ENCODE data around the gene WDR12.
A peak's percentile ranks its signal among the peaks of the same experiment; 100 is the strongest.
"Not testable (repeated sequence)": the region's sequence is repeated elsewhere in the genome, so short reads cannot be mapped to it uniquely, and the experiment has no call there.

WDR12 gene

DNA sequence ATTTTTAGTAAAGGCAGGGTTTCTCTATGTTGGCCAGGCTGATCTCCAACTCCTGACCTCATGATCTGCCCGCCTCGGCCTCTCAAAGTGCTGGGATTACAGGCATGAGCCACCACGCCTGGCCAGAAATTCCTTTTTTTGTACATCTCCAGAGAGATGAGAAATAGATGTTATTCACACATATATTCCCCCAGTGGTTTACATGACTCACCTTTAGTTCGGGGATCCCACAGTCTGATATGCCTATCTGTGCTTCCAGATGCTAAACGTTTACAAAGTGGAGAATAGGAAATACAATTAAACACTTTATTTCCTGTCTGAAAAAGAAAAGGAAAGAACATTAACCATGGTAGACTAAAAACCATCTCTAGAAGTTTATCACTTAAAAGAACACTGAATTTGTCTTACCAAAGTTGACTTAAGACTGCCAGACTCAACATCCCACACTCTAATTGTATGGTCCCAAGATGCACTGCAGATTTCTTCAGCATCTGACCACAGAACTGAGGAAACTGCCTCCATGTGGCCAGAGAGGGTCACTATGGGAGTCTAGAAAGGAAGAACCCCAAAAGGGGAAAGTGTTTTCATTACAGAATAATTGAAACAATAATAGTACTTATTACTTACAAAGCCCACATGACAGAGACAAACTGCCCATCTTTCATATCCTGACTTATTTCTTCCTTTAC lies 27.3 kb downstream of the WDR12 start:
- DNase-seq (ENCODE audit: low spot score): no peak

DNA sequence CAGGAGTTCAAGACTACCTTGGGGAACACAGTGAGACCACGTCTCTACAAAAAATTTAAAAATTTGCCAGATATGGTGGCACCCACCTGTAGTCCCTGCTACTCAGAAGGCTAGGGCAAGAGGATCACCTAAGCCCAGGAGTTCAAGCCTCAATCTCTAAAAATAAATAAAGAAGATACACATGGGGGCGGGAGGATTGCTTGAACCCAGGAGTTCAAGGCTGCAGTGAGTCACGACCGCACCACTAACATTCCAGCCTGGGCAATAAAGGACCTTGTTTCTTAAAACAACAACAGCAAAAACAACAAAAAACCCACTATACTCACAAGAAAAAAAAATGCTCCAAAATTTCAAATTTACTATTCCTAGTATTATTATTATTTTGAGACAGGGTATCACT lies 29.9 kb downstream of the WDR12 start:
- DNase-seq (ENCODE audit: low spot score): no peak

DNA sequence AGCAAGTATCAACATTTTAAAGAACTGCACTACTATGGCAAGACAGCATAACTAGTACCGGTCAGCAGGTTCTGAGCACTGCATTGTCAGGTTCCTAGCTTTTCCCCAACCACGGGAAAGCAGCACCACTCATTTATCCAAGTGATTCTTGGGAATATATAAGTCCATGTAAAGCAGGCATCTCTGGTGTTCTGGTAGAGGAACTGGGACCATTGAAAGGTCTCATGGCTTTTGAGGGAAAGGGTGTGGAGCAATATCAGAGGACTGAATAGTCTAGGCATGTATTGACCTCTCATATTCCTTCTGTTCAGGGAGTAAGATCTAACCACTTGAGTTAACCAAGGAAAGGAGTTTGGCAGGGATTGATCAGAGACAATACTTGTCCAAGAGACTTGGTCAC lies 33.8 kb downstream of the WDR12 start:
- DNase-seq (ENCODE audit: low spot score): no peak

DNA sequence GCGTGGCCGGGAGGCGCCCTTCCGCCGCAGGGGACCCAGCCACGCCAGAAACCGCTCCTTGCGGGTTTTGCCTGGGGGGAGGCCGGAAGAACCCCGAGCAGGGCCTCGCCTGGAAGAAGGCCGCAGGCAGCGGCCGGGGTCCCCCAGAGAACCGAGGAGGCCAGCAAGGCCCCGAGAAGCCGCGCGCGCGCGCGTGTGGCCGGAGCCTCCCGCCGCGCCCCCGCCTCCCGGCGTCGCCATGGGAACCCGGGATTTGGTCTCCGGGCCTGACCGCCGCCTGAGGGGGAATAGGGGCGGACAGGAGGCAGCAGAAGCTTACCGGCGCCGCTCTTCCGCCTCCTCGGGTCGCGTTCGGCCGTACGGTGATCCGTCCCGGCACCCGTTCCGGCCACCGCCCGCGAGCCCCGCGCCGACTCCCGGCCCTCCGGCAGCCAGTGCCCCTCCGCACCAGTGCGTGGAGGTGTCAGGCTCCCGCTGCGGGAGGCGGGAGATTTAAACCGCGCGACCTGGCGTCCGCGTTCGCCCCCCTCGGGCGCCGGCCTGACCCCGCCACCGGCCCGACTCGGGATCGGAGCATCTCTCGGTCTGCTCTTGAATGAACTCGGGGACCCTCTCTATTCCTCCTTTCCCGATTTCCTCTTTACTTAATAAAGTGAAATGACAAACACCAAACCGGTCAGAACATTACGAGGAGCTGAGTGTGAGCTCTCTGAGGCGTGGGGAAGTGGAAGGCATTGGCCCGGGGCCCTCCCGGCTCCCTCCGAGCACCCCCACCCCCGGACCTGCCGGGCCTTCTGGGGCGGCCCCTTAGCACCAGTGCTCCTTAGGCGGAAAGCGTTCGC lies 40.0 kb downstream of the WDR12 start, which contains the start of gene ICA1L:
ICA1L (minus strand) TSS at position 467 of the 842 bp plus-strand sequence. CDS start 42,757 bp downstream, outside the sequence.
- peak; percentile 67 for DNase-seq (ENCODE audit: low spot score)

DNA sequence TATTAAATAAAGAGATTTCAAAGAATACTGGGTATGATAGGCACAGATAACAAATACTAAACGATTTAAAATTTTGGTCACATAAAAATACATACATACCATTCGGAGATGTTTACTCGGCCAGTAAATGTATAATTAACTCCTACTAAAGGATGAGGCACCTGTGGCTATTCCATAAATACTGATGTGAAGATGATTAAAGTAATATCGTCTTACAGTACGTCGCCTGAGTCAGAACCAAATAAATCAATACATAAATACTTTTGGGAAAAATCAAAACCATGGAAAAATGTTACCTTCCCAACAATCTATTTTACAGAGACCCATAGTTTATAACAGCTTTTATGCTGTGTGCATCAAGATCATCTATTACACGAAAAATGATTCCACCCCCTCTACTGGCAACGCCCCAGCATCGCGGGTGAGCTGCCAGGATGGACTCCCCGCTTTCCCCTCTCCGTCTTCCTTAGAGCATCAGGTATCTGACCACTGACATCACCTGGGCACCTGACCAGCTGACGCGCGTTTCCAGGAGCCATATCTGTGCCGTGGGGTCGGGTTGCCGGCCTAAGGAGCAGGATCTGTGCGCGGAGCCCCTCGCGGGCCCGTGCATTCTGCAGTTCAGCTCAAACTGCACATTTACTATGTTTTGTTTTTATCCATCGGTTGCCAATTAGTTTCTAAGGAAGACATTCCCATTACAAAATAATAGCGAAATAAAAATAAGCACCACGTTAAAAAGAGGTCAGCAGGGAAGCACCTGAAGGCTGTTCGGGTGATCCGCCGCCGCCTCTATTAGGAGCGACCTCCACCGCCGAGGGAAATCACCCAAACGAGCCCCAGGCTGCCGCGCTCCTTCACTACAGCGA lies 40.8 kb downstream of the WDR12 start:
- peak; percentile 89 for DNase-seq (ENCODE audit: low spot score)

DNA sequence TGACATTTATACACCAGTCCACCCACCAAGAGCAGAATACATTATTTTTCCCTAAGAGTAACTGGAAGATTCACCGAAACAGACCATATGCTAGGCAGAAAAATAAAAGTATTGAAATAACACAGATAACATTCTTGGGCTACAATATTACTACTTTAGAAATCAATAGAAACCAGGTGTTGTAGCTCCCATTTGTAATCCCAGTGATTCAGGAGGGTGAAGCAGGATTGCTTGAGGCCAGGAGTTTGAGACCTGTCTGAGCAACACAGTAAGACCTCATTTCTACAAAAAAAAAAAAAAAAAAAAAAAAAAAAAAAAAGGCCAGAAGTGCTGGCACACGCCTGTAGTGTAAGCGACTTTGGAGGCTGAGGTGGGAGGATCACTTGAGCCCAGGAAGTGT lies 49.5 kb downstream of the WDR12 start:
- DNase-seq (ENCODE audit: low spot score): no peak

DNA sequence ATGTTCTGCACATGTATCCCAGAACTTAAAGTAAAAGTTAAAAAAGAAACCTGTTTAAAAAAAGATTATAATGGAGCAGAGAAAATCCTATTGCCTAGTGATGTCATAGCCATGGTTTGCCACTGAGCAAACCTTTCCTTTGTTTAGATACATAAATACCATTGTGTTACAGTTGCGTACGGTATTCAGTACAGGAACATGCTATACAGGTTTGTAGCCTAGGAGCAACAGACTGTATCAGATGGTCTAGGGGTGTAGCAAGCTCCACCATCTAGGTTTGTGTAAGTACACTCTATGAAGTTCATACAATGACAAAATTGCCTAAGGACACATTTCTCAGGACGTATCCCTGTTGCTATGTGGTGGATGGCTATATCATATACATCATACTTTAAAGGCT lies 52.9 kb downstream of the WDR12 start:
- no peak for DNase-seq (ENCODE audit: low spot score)

DNA sequence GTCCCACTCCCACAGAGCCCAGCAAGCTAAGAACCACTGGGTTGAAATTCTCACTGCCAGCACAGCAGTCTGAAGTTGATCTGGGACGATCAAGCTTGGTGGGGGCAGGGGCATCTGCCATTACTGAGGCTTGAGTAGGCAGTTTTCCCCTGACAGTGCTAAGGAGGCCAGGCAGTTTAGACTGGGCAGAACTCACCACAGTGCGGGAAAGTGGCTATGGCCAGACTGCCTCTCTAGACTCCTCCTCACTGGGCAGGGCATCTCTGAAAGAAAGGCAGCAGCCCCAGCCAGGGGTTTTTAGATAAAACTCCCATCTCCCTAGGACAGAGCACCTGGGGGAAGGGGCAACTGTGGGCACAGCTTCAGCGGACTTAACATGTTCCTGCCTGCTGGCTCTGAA lies 62.1 kb downstream of the WDR12 start:
- DNase-seq (ENCODE audit: low spot score): not testable (repeated sequence)

DNA sequence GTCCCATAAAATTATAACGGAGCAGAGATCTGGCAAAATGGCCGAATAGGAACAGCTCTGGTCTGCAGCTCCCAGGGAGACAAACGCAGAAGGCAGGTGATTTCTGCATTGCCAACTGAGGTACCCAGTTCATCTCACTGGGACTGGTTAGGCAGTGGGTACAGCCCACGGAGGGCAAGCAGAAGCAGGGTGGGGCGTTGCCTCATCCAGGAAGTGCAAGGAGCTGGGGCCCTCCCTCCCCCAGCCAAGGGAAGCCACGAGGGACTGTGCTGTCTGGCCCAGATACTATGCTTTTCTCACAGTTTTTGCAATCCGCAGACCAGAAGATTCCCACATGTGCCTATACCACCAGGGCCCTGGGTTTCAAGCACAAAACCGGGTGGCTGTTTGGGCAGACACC lies 62.7 kb downstream of the WDR12 start:
- DNase-seq (ENCODE audit: low spot score): no peak

DNA sequence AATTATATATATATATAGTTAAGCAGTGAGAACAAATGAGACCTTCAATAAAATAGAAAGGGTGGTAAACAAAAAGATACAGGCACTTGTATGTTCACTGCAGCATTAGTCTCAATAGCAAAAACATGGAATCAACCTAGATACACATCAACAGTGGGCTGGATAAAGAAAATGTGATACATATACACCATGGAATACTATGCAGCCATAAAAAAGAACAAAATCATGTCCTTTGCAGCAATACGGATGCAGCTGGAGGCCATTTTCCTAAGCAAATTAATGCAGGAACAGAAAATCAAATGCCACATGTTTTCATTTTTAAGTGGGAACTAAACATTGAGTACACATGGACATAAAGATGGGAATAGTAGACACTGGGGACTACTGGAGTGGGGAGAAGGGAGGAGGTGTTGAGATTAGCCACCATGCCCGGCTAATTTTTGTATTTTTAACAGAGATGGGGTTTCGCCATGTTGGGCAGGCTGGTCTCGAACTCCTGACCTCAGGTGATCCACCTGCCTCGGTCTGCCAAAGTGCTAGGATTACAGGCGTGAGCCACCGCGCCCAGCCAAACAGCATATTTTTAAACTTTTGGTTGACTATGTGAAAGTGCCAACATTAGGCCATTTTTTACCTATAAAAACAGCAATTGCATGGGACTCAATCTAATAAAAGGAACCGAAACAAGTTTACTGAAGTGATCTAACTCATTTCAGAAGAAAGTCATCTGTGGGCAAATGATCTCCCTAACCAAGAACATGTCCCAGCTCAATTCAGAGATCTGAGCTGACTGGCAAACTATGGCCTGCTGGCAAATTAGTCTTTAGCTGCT lies 63.6 kb downstream of the WDR12 start:
- DNase-seq (ENCODE audit: low spot score): no peak

DNA sequence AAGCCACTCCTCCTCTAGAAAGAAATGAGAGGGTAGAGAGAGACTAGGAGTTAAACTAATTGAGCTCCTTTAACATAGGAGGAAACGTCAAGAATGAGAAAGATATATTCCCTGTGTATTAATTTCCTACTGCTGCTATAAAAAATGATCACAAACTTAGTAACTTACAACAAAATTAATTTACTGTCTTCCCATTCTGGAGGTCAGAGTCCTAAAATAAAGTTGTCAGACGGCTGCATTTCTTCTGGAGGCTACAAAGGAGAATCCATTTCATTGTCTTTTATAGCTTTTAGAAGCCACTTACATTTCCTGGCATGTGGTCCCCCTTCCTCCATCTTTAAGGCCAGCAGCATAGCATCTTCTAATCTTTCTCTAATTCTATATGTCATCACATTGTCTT lies 66.8 kb downstream of the WDR12 start:
- DNase-seq (ENCODE audit: low spot score): no peak

DNA sequence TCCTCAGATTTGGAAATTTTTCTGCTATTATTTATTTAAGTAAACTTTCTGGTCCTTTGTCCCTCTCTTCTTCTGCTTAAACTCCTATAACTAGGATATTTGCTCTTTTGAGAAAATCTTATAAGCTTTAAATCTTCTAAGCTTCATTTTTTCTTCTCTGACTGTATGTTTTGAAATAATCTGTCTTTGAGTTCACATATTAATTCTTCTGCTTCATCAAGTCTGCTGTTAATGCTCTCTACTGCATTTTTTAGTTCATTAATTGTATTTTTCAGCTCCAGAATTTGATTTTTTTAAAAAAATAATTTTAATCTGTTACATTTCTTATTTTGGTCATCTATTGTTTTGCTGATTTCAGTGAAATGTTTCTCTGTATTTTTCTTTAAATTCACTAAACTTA lies 68.8 kb downstream of the WDR12 start:
- no peak for DNase-seq (ENCODE audit: low spot score)

DNA sequence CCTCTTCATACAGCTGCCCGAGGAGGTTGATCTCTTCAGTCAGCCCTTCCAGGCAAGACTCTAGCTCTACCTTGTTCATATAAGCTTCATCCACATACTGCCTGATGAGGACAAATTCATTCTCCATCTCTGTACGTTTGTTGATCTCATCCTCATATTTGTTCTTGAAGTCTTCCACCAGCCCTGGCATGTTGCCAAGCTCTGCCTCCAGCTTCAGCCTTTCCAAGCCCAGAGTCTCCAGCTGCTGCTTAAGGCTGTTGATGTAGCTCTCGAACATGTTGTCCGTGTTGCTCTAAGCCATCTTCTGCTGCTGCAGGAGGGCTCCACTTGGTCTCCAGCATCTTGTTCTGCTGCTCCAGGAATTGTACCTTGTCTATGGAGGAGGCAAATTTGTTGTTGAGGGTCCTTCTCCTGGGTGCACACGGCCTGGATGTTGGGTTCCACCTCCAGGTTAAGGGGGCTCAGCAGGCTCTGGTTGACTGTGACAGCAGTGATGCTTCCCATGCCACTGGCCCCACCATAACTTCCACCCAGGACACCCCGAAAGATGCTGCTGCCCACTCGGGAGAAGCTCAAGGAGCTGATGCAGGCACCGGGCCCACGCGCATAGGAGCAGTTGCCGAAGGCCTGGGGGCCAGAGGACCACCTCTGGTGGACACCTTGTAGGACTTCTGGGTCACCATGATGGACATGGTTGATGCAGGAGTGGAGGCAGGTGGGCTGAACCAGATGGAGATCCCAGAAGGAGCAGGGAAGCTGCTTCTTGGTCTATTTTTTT lies 70.2 kb downstream of the WDR12 start:
- DNase-seq (ENCODE audit: low spot score): no peak

DNA sequence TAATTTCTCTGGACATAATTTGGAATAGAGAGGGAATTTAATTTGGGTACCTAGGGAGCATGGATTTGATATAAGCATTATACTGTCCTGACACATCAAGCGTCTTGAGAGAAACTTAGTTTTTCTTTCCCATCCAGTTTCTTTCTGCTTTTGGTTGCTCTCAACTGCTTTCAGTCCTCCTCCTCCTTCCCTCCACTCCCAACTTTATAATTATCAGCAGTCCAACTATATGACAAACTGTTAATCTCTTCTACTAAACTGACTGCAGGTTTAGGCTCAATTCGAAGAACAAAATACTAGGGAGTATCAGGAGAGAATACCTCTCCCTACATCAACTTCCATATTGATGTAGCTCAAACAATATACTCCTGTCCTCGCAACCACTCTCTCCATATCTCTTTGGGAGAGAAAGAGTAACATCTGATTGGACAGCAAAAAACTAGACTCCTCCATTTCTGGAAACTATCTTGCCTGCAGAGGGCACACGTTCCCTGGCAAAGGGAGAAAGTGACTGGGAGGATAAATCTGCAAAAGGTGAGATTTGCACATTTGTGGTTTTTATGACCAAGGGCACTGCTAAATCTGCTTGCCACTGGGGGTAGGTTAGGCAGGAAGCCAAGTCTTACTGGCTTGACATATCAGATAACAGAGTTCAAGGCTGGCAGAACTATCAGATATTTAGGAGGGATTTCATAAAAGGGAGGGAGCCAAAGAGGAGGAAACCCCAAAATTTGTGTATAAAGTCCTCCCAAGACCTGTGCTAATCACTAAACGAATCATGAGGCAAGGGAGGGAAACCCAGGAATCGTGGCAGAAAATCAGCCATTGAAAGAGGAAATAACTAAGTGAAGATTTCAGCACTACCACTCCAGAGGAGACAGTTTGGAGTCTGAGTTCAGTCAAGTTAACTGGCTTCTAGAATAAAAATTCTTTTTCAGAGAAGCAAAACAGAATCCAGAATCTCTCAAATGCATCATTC lies 79.9 kb downstream of the WDR12 start:
- DNase-seq (ENCODE audit: low spot score): peak; percentile 69

DNA sequence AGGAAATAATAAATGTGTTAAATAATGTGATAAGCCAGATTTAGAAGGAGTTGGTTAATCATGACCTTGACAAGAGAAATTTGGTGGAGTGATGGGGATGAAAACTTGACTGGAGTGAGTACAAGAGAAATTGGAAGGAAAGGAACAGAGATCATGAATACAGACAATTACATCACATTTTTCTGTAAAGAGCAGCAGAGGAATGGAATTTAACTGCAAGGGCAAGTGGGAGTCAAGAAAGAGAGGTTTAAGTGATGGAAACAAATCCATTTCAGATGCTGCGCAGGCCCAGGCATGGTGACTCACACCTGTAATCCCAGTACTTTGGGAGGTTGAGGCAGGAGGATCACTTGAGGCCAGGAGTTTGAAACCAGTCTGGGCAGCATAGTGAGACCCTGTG lies 86.6 kb downstream of the WDR12 start:
- DNase-seq (ENCODE audit: low spot score): no peak
